Colonic mucosa (tissue), 4 donors: ENCODE measurements around the gene SCYGR1. TPM values are rescaled to one million over a fixed set of nuclear protein-coding genes. Genes with fewer than 3 reads are reported as not detected.
"Not testable (repeated sequence)": the region's sequence is repeated elsewhere in the genome, so short reads cannot be mapped to it uniquely, and the experiment has no call there.

Source experiments
- DNase-seq: peaks from one replicate; pipeline ENCODE4 v3.0.0-alpha.2; 2020
- H3K27ac ChIP-seq: fragments of 200-600 bp; one replicate; pipeline ENCODE4 v1.8.0; 2021
- H3K27me3 ChIP-seq: fragments of 200-600 bp; one replicate; pipeline ENCODE4 v1.8.0; 2021
- H3K36me3 ChIP-seq: fragments of 200-600 bp; one replicate; pipeline ENCODE4 v1.8.0; 2021
- H3K4me1 ChIP-seq: fragments of 200-600 bp; one replicate; pipeline ENCODE4 v1.8.0; 2021; ENCODE audit warnings: mild to moderate bottlenecking
- H3K4me3 ChIP-seq: fragments of 200-600 bp; one replicate; pipeline ENCODE4 v1.8.0; 2021
- H3K9ac ChIP-seq, 2 donors: one replicate each; pipeline ENCODE4 v1.7.0; 2013; ENCODE audit warnings: control low read depth in 2 of 2, low read depth in 2 of 2, low read length in 2 of 2
- H3K9me3 ChIP-seq: fragments of 200-600 bp; one replicate; pipeline ENCODE4 v1.8.0; 2021
- CTCF ChIP-seq: fragments of 200-600 bp; IDR thresholded peaks from one replicate; pipeline ENCODE4 v1.8.0; 2022; ENCODE audit warnings: antibody characterized with exemption, mild to moderate bottlenecking
- intact Hi-C: fragments of 100-400 bp; cut with DNase I; formaldehyde crosslinking; loops from one replicate; pipeline ENCODE4 v1.14.1; 2022
- total RNA-seq, 2 donors: library from RNA; stranded (reverse); fragmentation: NEBNext Ultra II Directional in 1 of 2; extraction: Animal tissue kit (Norgen Biotek cat#: 25700) in 1 of 2; gene quantifications; one replicate each; pipeline ENCODE4 v1.2.1, GENCODE V29; 2021
- donor health status: healthy.
- donor health status: DM: no; HTN: no; CAD: no.
- donor health status: DM: no; HTN: no; CAD: no.

SCYGR1 gene, protein sequence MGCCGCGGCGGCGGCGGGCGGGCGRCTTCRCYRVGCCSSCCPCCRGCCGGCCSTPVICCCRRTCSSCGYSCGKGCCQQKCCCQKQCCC
- not detected for total RNA-seq

- H3K9ac ChIP-seq, DNase-seq, H3K4me3 ChIP-seq, H3K27ac ChIP-seq, H3K4me1 ChIP-seq, H3K27me3 ChIP-seq, H3K9me3 ChIP-seq, H3K36me3 ChIP-seq, intact Hi-C loops: not testable (repeated sequence)
Observed at GRCh38 chr2:227387583-227387982, at the start of gene SCYGR1. TSS of gene SCYGR1 (minus strand) at chr2:227387949. CDS start at chr2:227387949, 0 bp downstream.

GRCh38 chr2:227436436-227437174 lies 48.9 kb upstream of the SCYGR1 start:
- no peaks in the 10 kb centered on the region for H3K36me3 ChIP-seq
- intact Hi-C loops = no loop called here
- no peak for DNase-seq
- TF ChIP-seq CTCF = no peak
- H3K4me1 ChIP-seq = no peaks in the 10 kb centered on the region
- H3K27ac ChIP-seq = no peak overlapping the region
- H3K27me3 ChIP-seq = no peaks in the 10 kb centered on the region
- no peaks in the 10 kb centered on the region for H3K9me3 ChIP-seq
- H3K4me3 ChIP-seq = no peak overlapping the region
- no peak overlapping the region for H3K9ac ChIP-seq

- H3K27me3 ChIP-seq = no peaks in the 10 kb centered on the region
- TF ChIP-seq CTCF = no peak
- no peaks in the 10 kb centered on the region for H3K4me1 ChIP-seq
- no peaks in the 10 kb centered on the region for H3K36me3 ChIP-seq
- intact Hi-C loops = no loop called here
- H3K27ac ChIP-seq = no peak overlapping the region
- H3K4me3 ChIP-seq = no peak overlapping the region
- no peak for DNase-seq
- no peak overlapping the region for H3K9ac ChIP-seq
- H3K9me3 ChIP-seq = no peaks in the 10 kb centered on the region
Observed at GRCh38 chr2:227433171-227433570, 45.4 kb upstream of the SCYGR1 start.

DNA sequence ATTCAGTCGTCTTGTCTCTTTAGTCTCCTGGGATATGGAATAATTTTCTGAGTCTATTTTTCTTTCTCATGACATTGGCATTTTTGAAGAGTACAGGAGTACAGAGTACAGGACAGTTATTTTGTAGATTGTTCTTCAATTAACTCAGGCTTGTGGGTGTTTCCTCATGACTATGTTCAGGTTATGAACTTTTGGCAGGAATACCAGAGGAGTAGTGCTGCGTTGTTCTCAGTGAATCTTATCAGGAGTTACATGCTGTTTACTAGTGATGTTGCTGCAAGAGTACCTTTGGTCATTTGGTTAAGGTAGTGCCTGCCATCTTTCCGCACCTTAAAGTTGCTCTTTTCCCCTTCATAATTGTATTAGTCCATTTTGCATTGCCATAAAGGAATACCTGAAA lies 42.9 kb upstream of the SCYGR1 start:
- Histone ChIP-seq H3K9me3 (no peaks in the 10 kb centered on the region), H3K9ac (no peak overlapping the region), H3K27me3 (no peaks in the 10 kb centered on the region), H3K27ac (no peak overlapping the region), H3K4me1 (no peaks in the 10 kb centered on the region), H3K4me3 (no peak overlapping the region), H3K36me3 (no peaks in the 10 kb centered on the region)
- intact Hi-C loops = no loop called here
- TF ChIP-seq CTCF = no peak
- DNase-seq = no peak

DNA sequence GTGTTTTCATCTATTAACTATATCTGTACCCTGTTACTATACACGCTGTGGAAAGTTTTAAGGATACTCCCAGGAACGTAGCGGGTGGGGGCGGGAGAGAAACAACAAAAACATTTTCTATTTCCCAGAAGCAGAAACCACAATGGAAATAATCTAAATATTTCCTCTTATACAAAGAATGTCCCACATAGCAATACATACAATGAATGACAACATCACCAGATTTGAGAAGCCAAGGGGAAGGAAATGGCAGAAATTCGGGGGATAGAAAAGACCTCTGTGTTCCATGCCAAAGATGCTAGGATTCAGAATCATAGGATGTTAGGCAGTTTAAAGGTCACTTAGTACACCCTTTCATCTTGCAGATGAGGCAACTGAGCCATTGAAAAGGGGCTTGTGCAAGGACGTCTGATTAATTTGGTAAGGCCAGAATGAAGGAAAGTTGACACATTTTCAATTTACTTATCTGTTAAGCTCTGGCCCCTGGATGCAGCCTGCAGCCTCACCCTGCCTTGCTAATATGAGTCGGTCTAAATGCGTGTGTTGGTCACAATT lies 41.1 kb upstream of the SCYGR1 start:
- no peak for TF ChIP-seq CTCF
- Histone ChIP-seq H3K9ac (no peak overlapping the region), H3K36me3 (no peaks in the 10 kb centered on the region), H3K4me1 (no peaks in the 10 kb centered on the region), H3K27me3 (no peaks in the 10 kb centered on the region), H3K4me3 (no peak overlapping the region), H3K9me3 (no peaks in the 10 kb centered on the region), H3K27ac (no peak overlapping the region)
- no peak for DNase-seq
- intact Hi-C loops = no loop called here
